GM13976 (cell line): ENCODE data around the gene PLIN3.
A peak's percentile ranks its signal among the peaks of the same experiment; 100 is the strongest.

Experiments
- DNase-seq: peaks from one replicate; pipeline ENCODE4 v3.0.0; 2012; ENCODE audit warnings: low spot score
- in situ Hi-C: fragments of 300-500 bp; cut with MboI; formaldehyde crosslinking; loops from one replicate; pipeline ENCODE4 v1.12.0; 2022; ENCODE audit warnings: low sequenced_read_pairs, mixed read lengths, inconsistent platforms; ENCODE audit not compliant: unreplicated experiment
- TF ChIP-seq, protein P1 (sequence below): IDR thresholded peaks from 2 replicates; pipeline ENCODE4 v1.5.1; 2012; ENCODE audit warnings: borderline replicate concordance, mild to moderate bottlenecking; ENCODE audit not compliant: insufficient read depth; ENCODE audit errors: extremely low read depth, missing control alignments, control extremely low read depth

PLIN3 gene

DNA sequence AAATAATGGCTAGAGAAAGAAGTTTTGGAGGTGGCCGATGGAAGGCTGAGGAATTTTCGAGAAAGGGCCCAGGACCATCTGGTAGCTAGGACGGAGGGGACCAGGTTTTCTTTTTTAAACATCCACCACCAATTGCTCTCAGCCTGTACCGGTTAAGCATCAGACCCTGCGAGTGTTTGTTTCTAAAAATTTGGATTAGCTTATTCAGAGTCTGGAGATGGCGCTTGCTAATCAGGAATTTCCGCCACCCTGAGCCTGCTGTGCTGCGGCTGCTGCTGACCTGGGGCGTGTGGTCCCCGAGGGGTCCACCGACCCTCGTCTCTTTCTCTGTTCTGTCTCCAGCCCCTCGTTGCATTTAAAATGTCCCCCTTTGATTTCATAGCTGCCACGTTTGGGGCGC is 43.8 kb upstream of the PLIN3 start:
- TF ChIP-seq, protein P1, sequence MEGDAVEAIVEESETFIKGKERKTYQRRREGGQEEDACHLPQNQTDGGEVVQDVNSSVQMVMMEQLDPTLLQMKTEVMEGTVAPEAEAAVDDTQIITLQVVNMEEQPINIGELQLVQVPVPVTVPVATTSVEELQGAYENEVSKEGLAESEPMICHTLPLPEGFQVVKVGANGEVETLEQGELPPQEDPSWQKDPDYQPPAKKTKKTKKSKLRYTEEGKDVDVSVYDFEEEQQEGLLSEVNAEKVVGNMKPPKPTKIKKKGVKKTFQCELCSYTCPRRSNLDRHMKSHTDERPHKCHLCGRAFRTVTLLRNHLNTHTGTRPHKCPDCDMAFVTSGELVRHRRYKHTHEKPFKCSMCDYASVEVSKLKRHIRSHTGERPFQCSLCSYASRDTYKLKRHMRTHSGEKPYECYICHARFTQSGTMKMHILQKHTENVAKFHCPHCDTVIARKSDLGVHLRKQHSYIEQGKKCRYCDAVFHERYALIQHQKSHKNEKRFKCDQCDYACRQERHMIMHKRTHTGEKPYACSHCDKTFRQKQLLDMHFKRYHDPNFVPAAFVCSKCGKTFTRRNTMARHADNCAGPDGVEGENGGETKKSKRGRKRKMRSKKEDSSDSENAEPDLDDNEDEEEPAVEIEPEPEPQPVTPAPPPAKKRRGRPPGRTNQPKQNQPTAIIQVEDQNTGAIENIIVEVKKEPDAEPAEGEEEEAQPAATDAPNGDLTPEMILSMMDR = no peak
- DNase-seq = no peak
- in situ Hi-C loops = loop anchor here (10.0 kb wide), 1 partner anchor 107 kb away; no protein-coding TSS in a partner anchor

DNA sequence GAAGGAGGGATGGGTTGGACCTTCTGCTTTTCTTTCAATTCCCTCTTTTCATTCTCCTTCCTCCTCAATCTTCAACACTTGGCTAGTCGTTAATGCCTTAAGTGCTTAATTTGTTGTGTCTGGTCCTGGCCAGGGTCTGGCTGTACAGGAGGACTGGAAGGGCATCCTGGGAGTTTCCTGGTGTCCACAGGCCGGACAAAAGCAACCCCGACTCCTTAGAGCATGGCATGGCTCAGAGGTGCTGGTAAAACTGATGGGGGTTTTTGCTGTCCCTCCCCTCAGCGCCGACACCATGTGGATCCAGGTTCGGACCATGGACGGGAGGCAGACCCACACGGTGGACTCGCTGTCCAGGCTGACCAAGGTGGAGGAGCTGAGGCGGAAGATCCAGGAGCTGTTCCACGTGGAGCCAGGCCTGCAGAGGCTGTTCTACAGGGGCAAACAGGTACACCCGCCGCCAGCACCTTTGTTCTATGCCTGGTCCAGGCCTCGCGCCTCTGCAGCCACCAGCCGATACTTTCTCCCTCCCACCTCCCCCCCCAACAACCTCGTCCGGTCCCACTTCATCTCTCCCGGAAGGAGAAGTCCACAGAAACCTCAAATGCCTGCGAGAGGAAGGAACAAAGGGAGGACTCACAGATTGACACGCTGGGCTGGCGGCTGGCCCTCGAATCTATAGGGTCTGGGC is 43.3 kb upstream of the PLIN3 start:
- no peak for DNase-seq
- in situ Hi-C loops = loop anchor here (10.0 kb wide), 1 partner anchor 106 kb away; no protein-coding TSS in a partner anchor
- TF ChIP-seq, protein P1 = no peak

DNA sequence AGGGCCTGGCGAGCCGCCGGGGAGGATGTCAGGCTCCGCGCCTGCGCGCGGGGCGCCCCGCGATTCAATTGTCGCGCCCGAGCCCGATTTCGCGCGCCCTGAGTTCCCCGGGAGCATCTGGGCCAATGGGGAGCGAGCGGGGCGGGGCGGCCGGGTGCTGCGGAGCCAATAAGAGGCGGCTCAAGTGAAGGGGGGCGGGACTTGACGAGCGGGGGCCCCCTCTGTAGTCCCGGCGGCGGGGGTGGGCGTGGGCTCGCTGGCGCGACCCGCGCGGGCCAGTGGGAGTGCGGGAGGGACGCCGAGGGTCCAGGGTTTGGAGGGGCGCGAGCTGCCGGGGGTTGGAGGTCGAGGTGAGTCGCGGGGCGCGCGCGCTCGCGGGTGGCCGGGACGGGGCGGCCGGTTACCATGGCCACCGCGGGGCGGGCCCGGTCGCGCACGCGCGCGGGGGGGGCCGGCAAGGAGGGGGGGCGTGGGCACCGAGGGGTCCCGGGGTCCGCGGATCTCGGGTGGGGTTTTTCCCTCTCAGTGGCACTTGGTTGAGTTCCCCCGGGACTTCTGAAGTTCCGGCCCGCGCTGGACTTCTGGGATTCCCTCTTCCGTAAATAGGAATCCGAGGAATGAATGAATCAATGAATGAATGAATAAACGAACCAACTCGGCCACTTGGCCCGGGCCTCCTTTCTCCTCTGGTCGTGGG is 42.6 kb upstream of the PLIN3 start:
- in situ Hi-C loops = loop anchor here (10.0 kb wide), 1 partner anchor 105 kb away; no protein-coding TSS in a partner anchor
- TF ChIP-seq, protein P1 = no peak
- DNase-seq = peak; percentile 98

DNA sequence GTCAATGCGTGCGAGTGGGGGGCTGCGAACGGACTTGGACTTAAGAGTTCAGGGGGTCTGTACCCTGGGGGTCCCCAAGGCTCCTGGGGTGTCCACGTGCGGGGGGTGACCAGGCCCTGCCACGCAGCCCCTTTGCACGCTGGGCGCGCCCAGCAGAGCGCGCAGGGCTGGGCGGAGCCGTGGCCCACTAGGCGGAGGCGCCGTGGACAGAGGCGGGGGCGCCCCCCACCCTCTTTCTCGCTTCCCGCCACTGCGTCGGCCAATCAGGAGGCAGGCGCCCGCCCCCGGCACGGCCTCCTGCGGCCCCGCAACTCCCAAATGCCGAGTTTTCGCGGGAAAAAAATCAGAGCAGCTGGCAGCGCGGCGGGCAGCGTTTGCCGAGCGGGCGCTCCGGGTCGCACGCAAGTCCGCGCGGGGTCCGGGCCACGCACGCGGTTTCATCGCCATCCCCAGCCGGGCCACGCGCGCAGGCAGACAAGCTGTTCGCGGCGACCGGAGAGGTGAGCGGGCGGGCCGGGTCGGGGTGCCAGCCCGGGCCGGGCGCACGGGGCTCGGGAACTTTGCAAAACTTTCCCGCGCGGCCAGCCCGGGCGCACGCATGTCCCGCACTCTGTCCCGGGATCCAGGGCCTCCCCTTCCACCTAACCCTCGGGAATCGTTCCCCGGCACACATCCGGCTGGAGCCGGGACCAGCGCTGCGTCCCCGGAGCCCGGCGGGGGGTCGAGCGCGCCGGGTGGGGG is 41.9 kb upstream of the PLIN3 start, which contains the start of gene UHRF1:
UHRF1 (plus strand) TSS at position 346 of the 741 bp plus-strand sequence. CDS start 1,385 bp downstream, outside the sequence.
- peak; percentile 87 for DNase-seq
- TF ChIP-seq, protein P1 = no peak
- in situ Hi-C loops = no loop called here

DNA sequence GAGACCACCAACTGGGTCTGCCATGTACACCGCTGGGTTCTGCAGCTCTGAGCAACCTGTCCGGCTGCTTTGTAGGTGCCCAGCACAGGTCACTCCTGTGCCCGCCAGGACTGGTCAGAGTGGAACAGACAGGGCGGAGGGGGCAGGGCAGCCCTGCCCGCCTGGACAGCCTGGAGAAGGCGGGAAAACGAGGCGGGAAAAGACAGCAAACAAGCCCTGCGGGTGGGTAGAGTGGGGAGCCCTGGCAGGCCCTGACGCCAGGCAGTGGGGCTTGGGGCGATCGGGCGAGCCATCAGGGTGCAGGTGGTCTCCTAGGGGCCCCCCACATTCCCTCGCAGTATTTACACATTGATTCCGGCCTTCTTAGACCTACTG is 41.3 kb upstream of the PLIN3 start:
- DNase-seq = no peak
- TF ChIP-seq, protein P1 = no peak
- in situ Hi-C loops = no loop called here

DNA sequence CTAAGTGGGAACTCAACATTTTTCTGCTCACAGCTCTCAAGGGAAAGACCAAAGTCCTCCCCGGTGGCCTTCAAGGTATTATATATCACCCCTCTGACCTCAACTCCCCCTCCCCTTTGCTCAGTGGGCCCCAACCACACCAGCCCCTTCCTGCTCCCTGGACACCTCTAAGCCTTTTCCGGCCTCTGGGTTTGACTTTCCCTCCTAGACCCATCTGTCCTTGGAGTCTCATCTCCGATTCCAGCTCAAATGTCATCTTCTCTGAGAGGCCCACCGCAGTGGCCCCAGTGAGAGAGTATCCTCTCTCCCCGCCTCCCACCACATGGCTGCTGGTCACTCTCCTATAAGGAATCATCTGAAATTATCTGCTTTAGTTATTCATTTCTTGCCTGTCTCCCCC is 40.9 kb upstream of the PLIN3 start:
- TF ChIP-seq, protein P1 = no peak
- in situ Hi-C loops = no loop called here

More for the DNA sequence above, 40.9 kb upstream of the PLIN3 start:
- DNase-seq = no peak
